OCI-LY1 (cell line): ENCODE measurements around the gene SOST.

ENCODE experiments used
- H2AFZ ChIP-seq: fragments of 200-600 bp; sonication (generic), shearing (Covaris generic); 2 replicates; pipeline ENCODE4 v1.6.0; 2014; ENCODE audit warnings: antibody characterized with exemption, mild to moderate bottlenecking, low read length
- H3F3A ChIP-seq: fragments of 200-600 bp; sonication (generic), shearing (Covaris generic); 2 replicates; pipeline ENCODE4 v1.6.0; 2014; ENCODE audit warnings: mild to moderate bottlenecking, antibody characterized with exemption, low read length, moderate library complexity; ENCODE audit not compliant: insufficient read depth
- H3K27ac ChIP-seq: fragments of 200-600 bp; sonication (generic); 2 replicates; pipeline ENCODE4 v1.5.1; 2014; ENCODE audit warnings: low read length, mixed run types, mild to moderate bottlenecking, low read depth; ENCODE audit not compliant: poor library complexity, severe bottlenecking
- H3K27me3 ChIP-seq: fragments of 200-600 bp; sonication (generic); 2 replicates; pipeline ENCODE4 v1.6.0; 2014; ENCODE audit warnings: antibody characterized with exemption, mild to moderate bottlenecking, low read length, moderate library complexity; ENCODE audit not compliant: insufficient read depth
- H3K36me3 ChIP-seq: fragments of 200-600 bp; sonication (generic); 2 replicates; pipeline ENCODE4 v1.6.1; 2014; ENCODE audit warnings: mild to moderate bottlenecking, antibody characterized with exemption, low read length, moderate library complexity, mixed read lengths; ENCODE audit not compliant: insufficient read depth
- H3K4me1 ChIP-seq: fragments of 200-600 bp; sonication (generic); 2 replicates; pipeline ENCODE4 v1.5.1; 2014; ENCODE audit warnings: mild to moderate bottlenecking, low read length, moderate library complexity; ENCODE audit not compliant: insufficient read depth, severe bottlenecking
- H3K4me2 ChIP-seq: fragments of 200-600 bp; sonication (generic), shearing (Covaris generic); 2 replicates; pipeline ENCODE4 v1.6.1; 2014; ENCODE audit warnings: low read length
- H3K4me3 ChIP-seq: fragments of 200-600 bp; sonication (generic); 2 replicates; pipeline ENCODE4 v1.5.1; 2014; ENCODE audit warnings: low read length, low read depth, mild to moderate bottlenecking, mixed read lengths; ENCODE audit not compliant: poor library complexity, severe bottlenecking
- H3K79me2 ChIP-seq: fragments of 200-600 bp; shearing (Covaris generic); 2 replicates; pipeline ENCODE4 v1.6.1; 2016; ENCODE audit warnings: mixed run types, low read length, mixed read lengths; ENCODE audit not compliant: insufficient read depth
- H3K9ac ChIP-seq: fragments of 200-600 bp; sonication (generic), shearing (Covaris generic); 2 replicates; pipeline ENCODE4 v1.6.1; 2014; ENCODE audit warnings: mild to moderate bottlenecking, low read length, mixed read lengths
- H3K9me2 ChIP-seq: fragments of 200-600 bp; sonication (generic), shearing (Covaris generic); 2 replicates; pipeline ENCODE4 v1.6.1; 2014; ENCODE audit warnings: low read depth, mild to moderate bottlenecking, low read length, mixed read lengths
- H3K9me3 ChIP-seq: fragments of 200-600 bp; shearing (Covaris generic); 2 replicates; pipeline ENCODE4 v1.6.1; 2014; ENCODE audit warnings: low read length, mixed read lengths
- H4K20me1 ChIP-seq: fragments of 200-600 bp; sonication (generic), shearing (Covaris generic); 2 replicates; pipeline ENCODE4 v1.6.0; 2016; ENCODE audit warnings: mild to moderate bottlenecking, low read length; ENCODE audit not compliant: insufficient read depth
- EZH2 ChIP-seq: fragments of 200-600 bp; sonication (generic), shearing (Covaris generic); IDR thresholded peaks from 2 replicates; pipeline ENCODE4 v1.8.0; 2017; ENCODE audit warnings: borderline replicate concordance, mixed run types, mild to moderate bottlenecking, antibody characterized with exemption, low read length, moderate library complexity, mixed read lengths
- TF ChIP-seq, protein P1 (sequence below): fragments of 200-600 bp; sonication (generic), shearing (Covaris generic); IDR thresholded peaks from 2 replicates; pipeline ENCODE4 v1.5.1; 2017; ENCODE audit warnings: mild to moderate bottlenecking, antibody characterized with exemption, low read length, moderate library complexity, mixed read lengths

SOST gene

DNA sequence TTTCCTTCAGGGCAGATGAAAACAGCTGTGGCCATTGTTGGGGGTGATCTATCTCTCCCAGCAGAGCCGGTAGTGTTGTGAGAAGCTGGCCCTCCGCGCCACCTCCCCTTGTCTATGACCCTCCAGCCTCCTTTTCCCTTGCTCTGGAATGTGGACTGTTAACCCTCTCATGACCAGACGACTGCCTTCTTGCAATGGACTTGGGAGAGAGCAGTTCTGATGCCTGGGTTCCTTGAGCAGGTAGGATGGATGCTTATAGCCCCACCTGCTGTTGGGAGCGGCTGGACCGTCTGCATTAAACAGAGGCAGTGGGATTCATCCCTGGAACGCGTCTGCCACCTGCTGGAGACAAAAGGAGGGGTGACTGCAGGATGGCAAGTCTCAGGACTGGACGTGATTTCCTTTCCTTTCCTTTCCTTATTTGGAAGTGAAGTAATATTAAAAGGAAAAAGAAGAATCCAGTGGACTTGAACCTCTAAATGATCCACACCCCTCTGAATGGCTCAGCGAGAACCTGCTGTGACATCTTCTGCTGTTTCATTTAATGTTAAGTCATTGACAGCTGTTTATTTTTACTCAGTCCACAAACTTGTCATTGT, 1.8 kb upstream of the SOST start:
- no peaks in the 10 kb centered on the region for H3K79me2 ChIP-seq
- no peaks in the 10 kb centered on the region for H4K20me1 ChIP-seq
- TF ChIP-seq EZH2 = no peak
- TF ChIP-seq, protein P1, sequence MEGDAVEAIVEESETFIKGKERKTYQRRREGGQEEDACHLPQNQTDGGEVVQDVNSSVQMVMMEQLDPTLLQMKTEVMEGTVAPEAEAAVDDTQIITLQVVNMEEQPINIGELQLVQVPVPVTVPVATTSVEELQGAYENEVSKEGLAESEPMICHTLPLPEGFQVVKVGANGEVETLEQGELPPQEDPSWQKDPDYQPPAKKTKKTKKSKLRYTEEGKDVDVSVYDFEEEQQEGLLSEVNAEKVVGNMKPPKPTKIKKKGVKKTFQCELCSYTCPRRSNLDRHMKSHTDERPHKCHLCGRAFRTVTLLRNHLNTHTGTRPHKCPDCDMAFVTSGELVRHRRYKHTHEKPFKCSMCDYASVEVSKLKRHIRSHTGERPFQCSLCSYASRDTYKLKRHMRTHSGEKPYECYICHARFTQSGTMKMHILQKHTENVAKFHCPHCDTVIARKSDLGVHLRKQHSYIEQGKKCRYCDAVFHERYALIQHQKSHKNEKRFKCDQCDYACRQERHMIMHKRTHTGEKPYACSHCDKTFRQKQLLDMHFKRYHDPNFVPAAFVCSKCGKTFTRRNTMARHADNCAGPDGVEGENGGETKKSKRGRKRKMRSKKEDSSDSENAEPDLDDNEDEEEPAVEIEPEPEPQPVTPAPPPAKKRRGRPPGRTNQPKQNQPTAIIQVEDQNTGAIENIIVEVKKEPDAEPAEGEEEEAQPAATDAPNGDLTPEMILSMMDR = peak; percentile 100
- no peak overlapping the region for H2AFZ ChIP-seq
- H3K4me1 ChIP-seq = no peaks in the 10 kb centered on the region
- no peak overlapping the region for H3K4me2 ChIP-seq
- H3K9me2 ChIP-seq = no peaks in the 10 kb centered on the region
- H3F3A ChIP-seq = no peaks in the 10 kb centered on the region
- no peaks in the 10 kb centered on the region for H3K9me3 ChIP-seq
- H3K4me3 ChIP-seq = no peak overlapping the region
- H3K27me3 ChIP-seq = peaks cover 4% of the 10 kb centered on the region; the same call in 1 of the 2 replicates
- H3K36me3 ChIP-seq = no peaks in the 10 kb centered on the region
- no peak overlapping the region for H3K9ac ChIP-seq
- H3K27ac ChIP-seq = no peak overlapping the region

DNA sequence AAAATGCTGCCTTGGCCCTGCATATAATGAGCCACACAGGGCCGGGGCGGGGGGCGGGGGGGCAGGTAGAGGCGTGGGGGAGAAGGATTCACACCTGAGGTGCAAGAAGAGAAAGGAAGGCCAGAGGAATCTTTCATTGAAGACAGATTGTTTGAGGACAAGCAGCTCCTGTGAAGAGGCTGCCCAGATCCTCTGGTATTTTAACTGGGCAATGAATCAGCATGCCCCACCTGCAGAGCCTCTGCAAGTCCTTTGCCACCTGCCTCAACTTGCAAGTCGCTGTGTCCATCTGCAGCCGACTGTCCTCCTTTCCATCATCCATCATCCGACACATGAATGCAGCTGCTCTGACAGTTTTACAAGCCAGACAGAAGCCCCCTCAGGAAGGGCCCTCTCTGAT, 1.2 kb upstream of the SOST start:
- Histone ChIP-seq H2AFZ (no peak overlapping the region), H3K27ac (no peak overlapping the region), H3K4me1 (no peaks in the 10 kb centered on the region), H3K79me2 (no peaks in the 10 kb centered on the region), H4K20me1 (no peaks in the 10 kb centered on the region), H3K9ac (no peak overlapping the region), H3K4me3 (no peak overlapping the region), H3K27me3 (peaks cover 4% of the 10 kb centered on the region; the same call in 1 of the 2 replicates), H3F3A (no peaks in the 10 kb centered on the region), H3K4me2 (no peak overlapping the region), H3K36me3 (no peaks in the 10 kb centered on the region), H3K9me2 (no peaks in the 10 kb centered on the region), H3K9me3 (no peaks in the 10 kb centered on the region)
- no peak for TF ChIP-seq EZH2
- TF ChIP-seq, protein P1 = no peak

DNA sequence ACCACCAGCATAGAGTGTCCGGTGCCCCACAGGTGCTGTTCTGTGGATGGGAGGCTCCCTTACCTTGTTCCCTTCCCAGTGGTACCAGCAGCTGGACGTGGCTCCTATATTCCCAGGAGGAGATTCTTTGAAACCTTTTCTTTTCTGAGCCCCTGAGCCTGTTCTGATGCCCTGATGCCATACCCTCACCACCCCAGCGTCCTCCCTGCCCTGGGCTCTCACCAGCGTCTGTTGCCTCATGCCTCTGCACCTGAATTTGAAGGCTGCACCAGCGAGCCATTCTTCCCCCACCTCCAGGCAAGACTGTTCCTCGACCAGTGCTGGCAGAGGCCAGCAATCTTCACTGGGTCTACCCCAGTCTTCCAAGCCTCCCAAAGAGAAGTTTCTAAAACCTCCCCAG, 505 bp downstream of the SOST start:
- H3K4me1 ChIP-seq = no peaks in the 10 kb centered on the region
- H2AFZ ChIP-seq = no peak overlapping the region

More for the DNA sequence above, 505 bp downstream of the SOST start:
- Histone ChIP-seq H3K4me3 (no peak overlapping the region), H3K9me3 (no peaks in the 10 kb centered on the region), H3K36me3 (no peaks in the 10 kb centered on the region), H3K4me2 (no peak overlapping the region), H3K9me2 (no peaks in the 10 kb centered on the region), H3K27ac (no peak overlapping the region), H3K9ac (no peak overlapping the region), H3F3A (no peaks in the 10 kb centered on the region), H3K27me3 (peaks cover 9% of the 10 kb centered on the region; the same call in 1 of the 2 replicates), H3K79me2 (no peaks in the 10 kb centered on the region), H4K20me1 (no peaks in the 10 kb centered on the region)
- TF ChIP-seq EZH2 = no peak
- TF ChIP-seq, protein P1 = no peak
